Naive thymus-derived CD4-positive, alpha-beta T cell (primary cell): ENCODE results near the gene AHI1. TPM values are rescaled to one million over a fixed set of nuclear protein-coding genes. Genes with fewer than 3 reads are reported as not detected.
A peak's percentile ranks its signal among the peaks of the same experiment; 100 is the strongest.
"Not testable (repeated sequence)": the region's sequence is repeated elsewhere in the genome, so short reads cannot be mapped to it uniquely, and the experiment has no call there.

Experiments used
- ATAC-seq: fragments of 150-1000 bp; cut with Tn5 transposase; 2 replicates; pipeline ENCODE4 v1.10.0; 2021; ENCODE audit warnings: mild to moderate bottlenecking, moderate library complexity
- CTCF ChIA-PET: fragments of 350-600 bp; sonication (Branson Sonifier 250); formaldehyde crosslinking; loops from one replicate; lab custom pipeline; 2021; ENCODE audit warnings: antibody characterized with exemption; lab: Charles Lee
- POLR2A ChIA-PET: fragments of 350-600 bp; sonication (Branson Sonifier 250); formaldehyde crosslinking; loops from one replicate; lab custom pipeline; 2021; ENCODE audit warnings: antibody characterized with exemption, inconsistent platforms; lab: Charles Lee
- DNase-seq, 9 donors: peaks; one replicate each; pipeline versions ENCODE4 v3.0.0 to v3.0.0-alpha.2; 2020 to 2022; ENCODE audit warnings: mixed read lengths in 1 of 9
- H3K27ac ChIP-seq: one replicate; pipeline ENCODE4 v1.7.0; 2013; ENCODE audit warnings: mild to moderate bottlenecking, low read depth, low read length, moderate library complexity
- H3K27me3 ChIP-seq, 2 donors: one replicate each; pipeline ENCODE4 v1.7.0; 2013; ENCODE audit warnings: low read length in 2 of 2, mild to moderate bottlenecking in 2 of 2, moderate library complexity in 2 of 2; ENCODE audit not compliant: control insufficient read depth in 2 of 2, insufficient read depth in 2 of 2
- H3K36me3 ChIP-seq, 3 experiments: 1 replicate in 2 of 3; 2 replicates in 1 of 3; pipeline ENCODE4 v1.7.0; 2013; ENCODE audit warnings: low read length in 3 of 3, mild to moderate bottlenecking in 3 of 3, moderate library complexity in 1 of 3; ENCODE audit not compliant: insufficient read depth in 3 of 3, control insufficient read depth in 2 of 3
- H3K4me1 ChIP-seq, 2 donors: one replicate each; pipeline ENCODE4 v1.7.0; 2013; ENCODE audit warnings: low read length in 2 of 2, mild to moderate bottlenecking in 2 of 2, moderate library complexity in 1 of 2; ENCODE audit not compliant: control insufficient read depth in 2 of 2, insufficient read depth in 2 of 2
- H3K4me3 ChIP-seq: 2 replicates; pipeline ENCODE4 v1.7.0; 2013; ENCODE audit warnings: mild to moderate bottlenecking, low read length
- H3K9me3 ChIP-seq, 3 experiments: 1 replicate in 2 of 3; 2 replicates in 1 of 3; pipeline ENCODE4 v1.7.0; 2013; ENCODE audit warnings: low read length in 3 of 3; ENCODE audit not compliant: control insufficient read depth in 2 of 3
- H3K27ac Mint-ChIP-seq, 9 donors: one replicate each; pipeline ENCODE4 v1.8.0; 2020 to 2022; ENCODE audit warnings: mixed read lengths in 9 of 9, mild to moderate bottlenecking in 8 of 9, moderate library complexity in 5 of 9, inconsistent platforms in 2 of 9
- H3K27me3 Mint-ChIP-seq, 5 donors: one replicate each; pipeline ENCODE4 v1.8.0; 2021 to 2022; ENCODE audit warnings: mixed read lengths in 5 of 5, mild to moderate bottlenecking in 1 of 5
- H3K36me3 Mint-ChIP-seq, 5 donors: one replicate each; pipeline ENCODE4 v1.8.0; 2020 to 2022; ENCODE audit warnings: mixed read lengths in 5 of 5, mild to moderate bottlenecking in 3 of 5, inconsistent platforms in 1 of 5
- H3K4me1 Mint-ChIP-seq, 7 donors: one replicate each; pipeline ENCODE4 v1.8.0; 2020 to 2022; ENCODE audit warnings: mixed read lengths in 7 of 7, mild to moderate bottlenecking in 3 of 7, inconsistent platforms in 1 of 7
- H3K4me3 Mint-ChIP-seq, 10 donors: one replicate each; pipeline ENCODE4 v1.8.0; 2020 to 2022; ENCODE audit warnings: mild to moderate bottlenecking in 10 of 10, mixed read lengths in 10 of 10, moderate library complexity in 6 of 10, inconsistent platforms in 2 of 10
- H3K9me3 Mint-ChIP-seq, 11 donors: one replicate each; pipeline ENCODE4 v1.8.0; 2020 to 2022; ENCODE audit warnings: mixed read lengths in 11 of 11, mild to moderate bottlenecking in 4 of 11, inconsistent platforms in 1 of 11, moderate library complexity in 1 of 11
- intact Hi-C, 2 donors: fragments of 100-400 bp; cut with micrococcal nuclease; formaldehyde crosslinking; loops; one replicate each; pipeline ENCODE4 v1.15.1; 2023
- polyA plus RNA-seq, 2 donors: library from polyadenylated mRNA; unstranded; fragments of 300-500 nt; fragmentation: Illumina TruSeq; gene quantifications; one replicate each; pipeline ENCODE4 v1.2.3, GENCODE V29; 2021
- total RNA-seq, 6 experiments: library from RNA in 5 of 6; stranded (reverse) in 5 of 6; gene quantifications; 1 replicate in 5 of 6; 2 replicates in 1 of 6; pipeline ENCODE4 v1.2.3 and lab custom pipeline; 2021 to 2026

The AHI1 gene
- total and polyA plus RNA-seq, 7 experiments from 2014 or later: 1.9 to 31.3 (median 13.3) TPM

GRCh38 chr6:135346747-135347146, 150.8 kb downstream of the AHI1 start:
- Histone ChIP-seq H3K36me3 (no peaks in the 10 kb centered on the region), H3K4me1 (no peaks in the 10 kb centered on the region), H3K27ac (no peak overlapping the region), H3K9me3 (no peaks in the 10 kb centered on the region), H3K4me3 (no peak overlapping the region), H3K27me3 (no peaks in the 10 kb centered on the region)
- Mint-ChIP-seq H3K27ac (peak overlapping the region in 1 of 9 donors; percentile 74), H3K4me3 (no peak overlapping the region), H3K4me1 (peaks cover 0 to 6% (median 5%) of the 10 kb centered on the region in 7 donors), H3K36me3 (peaks cover 0 to 20% (median 7%) of the 10 kb centered on the region in 5 donors), H3K9me3 (no peaks in the 10 kb centered on the region), H3K27me3 (no peaks in the 10 kb centered on the region)
- ChIA-PET CTCF (interaction anchor here (0.8 kb wide), 1 partner anchor 570 kb away, joined by 3 read pairs; no protein-coding TSS in a partner anchor), POLR2A (no interaction called here)
- ATAC-seq (no peak), DNase-seq (no peak)
- intact Hi-C loops: no loop called here

GRCh38 chr6:135344526-135344925, 153.0 kb downstream of the AHI1 start:
- Histone ChIP-seq H3K4me3 (no peak overlapping the region), H3K4me1 (no peaks in the 10 kb centered on the region), H3K36me3 (no peaks in the 10 kb centered on the region), H3K9me3 (no peaks in the 10 kb centered on the region), H3K27ac (no peak overlapping the region), H3K27me3 (no peaks in the 10 kb centered on the region)
- Mint-ChIP-seq H3K36me3 (peaks cover 0 to 20% (median 7%) of the 10 kb centered on the region in 5 donors), H3K9me3 (peaks cover 0 to 2% (median 0%) of the 10 kb centered on the region in 11 donors), H3K4me1 (peaks cover 0 to 6% (median 5%) of the 10 kb centered on the region in 7 donors), H3K27ac (no peak overlapping the region), H3K4me3 (no peak overlapping the region), H3K27me3 (no peaks in the 10 kb centered on the region)
- ATAC-seq (no peak), DNase-seq (no peak)
- ChIA-PET POLR2A (no interaction called here), CTCF (no interaction called here)
- intact Hi-C loops: no loop called here

GRCh38 chr6:135339920-135340319, 157.6 kb downstream of the AHI1 start:
- H3K4me1 Mint-ChIP-seq, H3K4me1 ChIP-seq, POLR2A ChIA-PET, H3K4me3 Mint-ChIP-seq, H3K27ac Mint-ChIP-seq, H3K27me3 Mint-ChIP-seq, H3K27ac ChIP-seq, H3K9me3 Mint-ChIP-seq, H3K36me3 Mint-ChIP-seq, ATAC-seq, H3K27me3 ChIP-seq, H3K36me3 ChIP-seq, DNase-seq, H3K9me3 ChIP-seq, intact Hi-C loops, H3K4me3 ChIP-seq: not testable (repeated sequence)
- CTCF ChIA-PET: interaction anchor here (0.5 kb wide), 1 partner anchor 1276 kb away, joined by 8 read pairs; no protein-coding TSS in a partner anchor

- DNase-seq: no peak
- intact Hi-C loops: no loop called here
- POLR2A ChIA-PET: no interaction called here
Measured at GRCh38 chr6:135334169-135334568, 163.4 kb downstream of the AHI1 start.

GRCh38 chr6:135331002-135331401, 166.5 kb downstream of the AHI1 start:
- Histone ChIP-seq H3K4me3 (no peak overlapping the region), H3K27ac (no peak overlapping the region), H3K4me1 (no peaks in the 10 kb centered on the region), H3K27me3 (no peaks in the 10 kb centered on the region), H3K36me3 (no peaks in the 10 kb centered on the region), H3K9me3 (no peaks in the 10 kb centered on the region)
- H3K36me3 Mint-ChIP-seq: peaks cover 0 to 25% (median 8%) of the 10 kb centered on the region in 5 donors
- intact Hi-C loops: no loop called here
- H3K9me3 Mint-ChIP-seq: no peaks in the 10 kb centered on the region
- H3K4me3 Mint-ChIP-seq: no peak overlapping the region
- DNase-seq (no peak), ATAC-seq (no peak)
- no peak overlapping the region for H3K27ac Mint-ChIP-seq
- ChIA-PET POLR2A (no interaction called here), CTCF (no interaction called here)
- no peaks in the 10 kb centered on the region for H3K27me3 Mint-ChIP-seq
- H3K4me1 Mint-ChIP-seq: no peaks in the 10 kb centered on the region

More at GRCh38 chr6:135334169-135334568, 163.4 kb downstream of the AHI1 start:
- H3K4me3 Mint-ChIP-seq: no peak overlapping the region
- CTCF ChIA-PET: no interaction called here
- no peaks in the 10 kb centered on the region for H3K27me3 ChIP-seq
- no peaks in the 10 kb centered on the region for H3K27me3 Mint-ChIP-seq
- peaks cover 0 to 14% (median 8%) of the 10 kb centered on the region in 5 donors for H3K36me3 Mint-ChIP-seq
- no peak for ATAC-seq
- H3K4me1 Mint-ChIP-seq: no peaks in the 10 kb centered on the region
- H3K9me3 Mint-ChIP-seq: no peaks in the 10 kb centered on the region
- no peak overlapping the region for H3K4me3 ChIP-seq
- no peaks in the 10 kb centered on the region for H3K9me3 ChIP-seq
- no peak overlapping the region for H3K27ac Mint-ChIP-seq
- no peak overlapping the region for H3K27ac ChIP-seq
- no peaks in the 10 kb centered on the region for H3K36me3 ChIP-seq
- no peaks in the 10 kb centered on the region for H3K4me1 ChIP-seq

- Mint-ChIP-seq H3K4me1 (peaks cover 0 to 7% (median 0%) of the 10 kb centered on the region in 7 donors), H3K4me3 (no peak overlapping the region), H3K27ac (no peak overlapping the region), H3K9me3 (no peaks in the 10 kb centered on the region), H3K27me3 (no peaks in the 10 kb centered on the region), H3K36me3 (peaks cover 0 to 25% (median 8%) of the 10 kb centered on the region in 5 donors)
- Histone ChIP-seq H3K36me3 (no peaks in the 10 kb centered on the region), H3K9me3 (no peaks in the 10 kb centered on the region), H3K27me3 (no peaks in the 10 kb centered on the region), H3K4me3 (no peak overlapping the region), H3K4me1 (no peaks in the 10 kb centered on the region), H3K27ac (no peak overlapping the region)
- POLR2A ChIA-PET: no interaction called here
- CTCF ChIA-PET: no interaction called here
- DNase-seq: no peak
- ATAC-seq: no peak
- intact Hi-C loops: no loop called here
Measured at GRCh38 chr6:135329851-135330803, 167.4 kb downstream of the AHI1 start.
